SU-DHL-6 (cell line): ENCODE results near the gene TCP11.

ENCODE experiments used
- H2AFZ ChIP-seq: fragments of 200-600 bp; sonication (generic); 2 replicates; pipeline ENCODE4 v1.6.1; 2014; ENCODE audit warnings: low read depth, mild to moderate bottlenecking, moderate library complexity, mixed read lengths, antibody characterized with exemption, low read length; ENCODE audit not compliant: severe bottlenecking
- H3F3A ChIP-seq: fragments of 200-600 bp; shearing (Covaris generic); 2 replicates; pipeline ENCODE4 v1.6.0; 2016; ENCODE audit warnings: antibody characterized with exemption, mild to moderate bottlenecking; ENCODE audit not compliant: insufficient read depth
- H3K27ac ChIP-seq: fragments of 200-600 bp; sonication (generic); 2 replicates; pipeline ENCODE4 v1.5.1; 2016; ENCODE audit warnings: low read depth, mild to moderate bottlenecking, low read length, moderate library complexity, mixed read lengths
- H3K27me3 ChIP-seq: fragments of 200-600 bp; sonication (generic), shearing (Covaris generic); 2 replicates; pipeline ENCODE4 v1.6.0; 2014; ENCODE audit warnings: mild to moderate bottlenecking, low read length
- H3K36me3 ChIP-seq: fragments of 200-600 bp; sonication (generic); 2 replicates; pipeline ENCODE4 v1.6.1; 2014; ENCODE audit warnings: mild to moderate bottlenecking, low read length, mixed read lengths
- H3K4me2 ChIP-seq: fragments of 300-600, 200-600 bp; shearing (Covaris generic), sonication (generic); 2 replicates; pipeline ENCODE4 v1.6.0; 2014; ENCODE audit warnings: low read length, low read depth, mild to moderate bottlenecking; ENCODE audit not compliant: poor library complexity, severe bottlenecking
- H3K4me3 ChIP-seq: fragments of 200-600 bp; sonication (generic); 2 replicates; pipeline ENCODE4 v1.5.1; 2014; ENCODE audit warnings: antibody characterized with exemption, low read length, mild to moderate bottlenecking, mixed read lengths; ENCODE audit not compliant: insufficient read depth, poor library complexity, severe bottlenecking
- H3K79me2 ChIP-seq: fragments of 200-600 bp; sonication (generic); 2 replicates; pipeline ENCODE4 v1.6.1; 2014; ENCODE audit warnings: mild to moderate bottlenecking, low read length, moderate library complexity; ENCODE audit not compliant: insufficient read depth
- H3K9ac ChIP-seq: fragments of 200-600 bp; sonication (generic); 2 replicates; pipeline ENCODE4 v1.7.0; 2014; ENCODE audit warnings: mild to moderate bottlenecking, low read length
- H3K9me2 ChIP-seq: fragments of 200-600 bp; sonication (generic); replicated peaks from 2 replicates; pipeline ENCODE4 v1.6.1; 2014; ENCODE audit warnings: low read length; ENCODE audit not compliant: insufficient read depth
- H3K9me3 ChIP-seq: fragments of 200-600 bp; sonication (generic); 2 replicates; pipeline ENCODE4 v1.6.1; 2014; ENCODE audit warnings: low read length, mixed read lengths; ENCODE audit not compliant: insufficient read depth
- H4K20me1 ChIP-seq: fragments of 200-600 bp; sonication (generic); 2 replicates; pipeline ENCODE4 v1.6.1; 2014; ENCODE audit warnings: low read depth, mild to moderate bottlenecking, antibody characterized with exemption, low read length, moderate library complexity, mixed read lengths
- CTCF ChIP-seq: fragments of 200-600 bp; sonication (generic); IDR thresholded peaks from one replicate; pipeline ENCODE4 v1.5.1; 2017; ENCODE audit warnings: antibody characterized with exemption, mild to moderate bottlenecking, low read length, moderate library complexity; ENCODE audit not compliant: insufficient read depth, poor library complexity, severe bottlenecking
- EZH2phosphoT487 ChIP-seq: fragments of 200-600 bp; sonication (generic), shearing (Covaris generic); conservative IDR thresholded peaks from 2 replicates; pipeline ENCODE4 v1.6.1; 2018; ENCODE audit warnings: mild to moderate bottlenecking, antibody characterized with exemption, low read length, moderate library complexity, mixed read lengths

TCP11 gene

GRCh38 chr6:35142588-35143569 lies 1.7 kb upstream of the TCP11 start:
- no peak overlapping the region for H3K27ac ChIP-seq
- no peak overlapping the region for H3K4me3 ChIP-seq
- H3K27me3 ChIP-seq: no peaks in the 10 kb centered on the region
- H3K4me2 ChIP-seq: no peak overlapping the region
- no peaks in the 10 kb centered on the region for H3K79me2 ChIP-seq
- H3K9me2 ChIP-seq: no peaks in the 10 kb centered on the region
- H4K20me1 ChIP-seq: no peaks in the 10 kb centered on the region
- H3K9me3 ChIP-seq: no peaks in the 10 kb centered on the region
- TF ChIP-seq CTCF (no peak), EZH2phosphoT487 (no peak)
- H2AFZ ChIP-seq: no peak overlapping the region
- H3K9ac ChIP-seq: no peak overlapping the region
- H3K36me3 ChIP-seq: no peaks in the 10 kb centered on the region
- no peaks in the 10 kb centered on the region for H3F3A ChIP-seq

- H3K27ac ChIP-seq: no peak overlapping the region
- H3K9ac ChIP-seq: no peak overlapping the region
- H3K79me2 ChIP-seq: no peaks in the 10 kb centered on the region
Measured at GRCh38 chr6:35140639-35141006, 516 bp downstream of the TCP11 start.

GRCh38 chr6:35139924-35140638 lies 1.1 kb downstream of the TCP11 start:
- H3K79me2 ChIP-seq: no peaks in the 10 kb centered on the region
- H3K9ac ChIP-seq: no peak overlapping the region
- H3K36me3 ChIP-seq: no peaks in the 10 kb centered on the region
- no peak overlapping the region for H3K27ac ChIP-seq
- no peak overlapping the region for H3K4me2 ChIP-seq
- H3K27me3 ChIP-seq: no peaks in the 10 kb centered on the region
- H4K20me1 ChIP-seq: no peaks in the 10 kb centered on the region
- no peaks in the 10 kb centered on the region for H3K9me2 ChIP-seq
- H2AFZ ChIP-seq: no peak overlapping the region
- H3F3A ChIP-seq: no peaks in the 10 kb centered on the region
- no peaks in the 10 kb centered on the region for H3K9me3 ChIP-seq
- no peak overlapping the region for H3K4me3 ChIP-seq
- TF ChIP-seq CTCF: peak; percentile 97
- TF ChIP-seq EZH2phosphoT487: no peak

More at GRCh38 chr6:35140639-35141006, 516 bp downstream of the TCP11 start:
- Histone ChIP-seq H3K4me3 (no peak overlapping the region), H2AFZ (no peak overlapping the region), H3K4me2 (no peak overlapping the region), H3K27me3 (no peaks in the 10 kb centered on the region), H3K9me3 (no peaks in the 10 kb centered on the region), H3K9me2 (no peaks in the 10 kb centered on the region), H3K36me3 (no peaks in the 10 kb centered on the region), H4K20me1 (no peaks in the 10 kb centered on the region), H3F3A (no peaks in the 10 kb centered on the region)
- no peak for TF ChIP-seq CTCF
- no peak for TF ChIP-seq EZH2phosphoT487
